ENCODE data around the gene CYB5RL.

CYB5RL gene

DNA sequence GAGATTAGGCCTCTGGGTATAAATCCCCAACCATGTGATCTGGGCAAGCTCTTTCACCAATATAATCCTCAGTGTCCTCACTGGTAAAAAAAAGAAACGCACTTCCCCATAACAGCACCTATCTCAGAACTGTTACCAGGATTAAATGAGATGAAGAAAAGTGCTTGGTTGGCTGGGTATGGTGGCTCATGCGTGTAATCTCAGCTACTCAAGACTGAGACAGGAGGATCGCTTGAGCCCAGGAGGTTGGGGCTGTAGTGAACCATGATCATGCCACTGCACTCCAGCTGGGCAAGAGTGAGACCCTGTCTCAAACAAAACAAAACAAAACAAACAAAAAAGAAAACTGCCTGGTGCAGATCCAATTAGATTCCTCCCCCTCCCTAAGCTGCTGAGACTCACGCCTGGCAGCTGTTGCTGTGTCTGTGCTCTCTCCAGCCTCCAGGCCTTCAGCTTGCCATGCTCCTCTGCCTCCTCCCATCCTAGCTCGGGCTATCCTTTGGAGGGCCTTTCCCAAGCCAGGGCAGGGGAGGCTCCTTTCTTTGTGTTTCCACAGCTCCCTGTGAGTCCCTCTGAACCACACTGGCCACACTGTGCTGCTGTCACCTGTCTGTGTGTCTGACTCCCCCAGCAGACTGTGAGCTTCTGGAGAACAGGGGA lies 19.0 kb downstream of the CYB5RL start:
- no peaks in the 10 kb centered on the region for H3K9me3 ChIP-seq (ENCODE audit: insufficient read depth, low read length)

DNA sequence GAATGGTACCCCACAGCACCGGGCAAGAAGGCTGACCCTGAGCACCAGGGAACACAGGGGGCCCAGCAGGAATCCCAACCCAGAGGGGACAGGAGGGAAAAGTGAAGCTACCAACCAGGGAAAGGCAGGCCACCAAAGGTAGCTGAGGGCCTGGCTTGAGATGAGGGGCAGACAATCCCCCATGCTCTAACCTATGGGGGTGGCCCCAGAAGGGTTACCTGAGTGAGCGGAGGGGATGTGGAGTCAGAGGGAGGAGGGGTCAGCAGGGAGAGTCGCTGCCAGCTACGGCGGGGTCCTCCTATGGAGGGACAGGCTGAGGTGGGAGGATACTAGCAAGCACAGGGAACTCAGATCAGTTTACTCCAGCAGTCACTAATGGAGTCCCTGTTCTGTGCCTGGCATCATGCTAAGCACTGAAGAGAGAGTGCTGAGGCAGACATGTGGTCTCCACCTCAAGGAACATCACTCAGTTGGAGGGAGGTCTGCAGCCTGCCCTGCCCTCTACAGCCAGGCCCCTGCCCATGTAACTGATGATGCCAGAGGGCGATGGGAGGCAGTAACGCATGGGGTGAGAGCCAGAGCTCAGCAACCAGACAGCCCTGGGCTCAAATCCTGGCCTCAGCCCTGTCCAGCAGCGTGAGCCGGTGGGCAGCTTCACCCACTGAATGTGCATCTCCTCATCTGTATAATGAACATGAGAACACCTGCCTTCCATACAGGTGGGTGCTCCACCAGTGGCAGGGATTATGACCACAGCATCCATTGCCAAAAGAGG lies 21.3 kb downstream of the CYB5RL start:
- peaks cover 39% of the 10 kb centered on the region for H3K36me3 ChIP-seq (ENCODE audit: insufficient read depth, insufficient read length, low read length)
- DNase-seq (ENCODE audit: low read depth, low spot score), result no peak
- H3K4me1 ChIP-seq (ENCODE audit: insufficient read depth, insufficient read length), result peaks cover 2% of the 10 kb centered on the region
- H3K9me3 ChIP-seq (ENCODE audit: insufficient read depth, low read length), result no peaks in the 10 kb centered on the region
- no peak overlapping the region for H3K9ac ChIP-seq (ENCODE audit: insufficient read length, low read depth)
- no peak for TF ChIP-seq ZNF274 (IDR thresholded peaks at IDR 0.05; ENCODE audit: low read depth, low read length)
- no peak for TF ChIP-seq YY1 (IDR thresholded peaks at IDR 0.05; ENCODE audit: insufficient read depth, insufficient read length)
- no peak for TF ChIP-seq SUZ12 (IDR thresholded peaks at IDR 0.05; ENCODE audit: extremely low read depth, insufficient read depth, insufficient read length)
- no peaks in the 10 kb centered on the region for H3K27me3 ChIP-seq (ENCODE audit: insufficient read depth, insufficient read length)
- no peak overlapping the region for H3K4me3 ChIP-seq (ENCODE audit: insufficient read length, low read depth)

More for the DNA sequence above, 19.0 kb downstream of the CYB5RL start:
- no peak overlapping the region for H3K4me3 ChIP-seq (ENCODE audit: insufficient read length, low read depth)
- H3K36me3 ChIP-seq (ENCODE audit: insufficient read depth, insufficient read length, low read length), result peaks cover 28% of the 10 kb centered on the region
- no peaks in the 10 kb centered on the region for H3K27me3 ChIP-seq (ENCODE audit: insufficient read depth, insufficient read length)
- H3K4me1 ChIP-seq (ENCODE audit: insufficient read depth, insufficient read length), result peaks cover 2% of the 10 kb centered on the region
- H3K9ac ChIP-seq (ENCODE audit: insufficient read length, low read depth), result no peak overlapping the region
- DNase-seq (ENCODE audit: low read depth, low spot score), result no peak
- TF ChIP-seq ZNF274 (IDR thresholded peaks at IDR 0.05; ENCODE audit: low read depth, low read length) (no peak), YY1 (IDR thresholded peaks at IDR 0.05; ENCODE audit: insufficient read depth, insufficient read length) (no peak), SUZ12 (IDR thresholded peaks at IDR 0.05; ENCODE audit: extremely low read depth, insufficient read depth, insufficient read length) (no peak)

DNA sequence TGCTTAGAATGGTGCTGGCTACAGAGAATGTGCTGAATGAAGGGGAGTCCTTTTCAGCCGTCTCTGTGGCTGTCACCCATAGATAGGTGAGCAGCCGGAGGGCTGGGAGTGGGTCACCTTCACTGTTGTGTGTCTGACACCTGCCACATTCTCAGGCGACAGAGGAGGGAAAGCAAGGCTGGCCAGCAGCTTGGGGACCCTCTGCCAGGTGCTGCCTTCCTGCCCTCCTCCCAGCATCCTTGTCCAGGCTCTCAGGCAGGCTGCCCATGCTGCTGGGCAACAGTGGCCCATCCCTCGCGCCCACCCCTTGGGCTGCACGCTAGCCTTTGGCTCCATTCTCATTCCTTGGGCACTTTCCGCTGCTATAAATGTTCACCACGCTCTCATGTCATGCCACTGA lies 22.1 kb downstream of the CYB5RL start:
- DNase-seq (ENCODE audit: low read depth, low spot score), result no peak
- no peaks in the 10 kb centered on the region for H3K27me3 ChIP-seq (ENCODE audit: insufficient read depth, insufficient read length)
- no peak overlapping the region for H3K9ac ChIP-seq (ENCODE audit: insufficient read length, low read depth)
- H3K4me3 ChIP-seq (ENCODE audit: insufficient read length, low read depth), result no peak overlapping the region
- TF ChIP-seq YY1 (IDR thresholded peaks at IDR 0.05; ENCODE audit: insufficient read depth, insufficient read length) (no peak), ZNF274 (IDR thresholded peaks at IDR 0.05; ENCODE audit: low read depth, low read length) (no peak), SUZ12 (IDR thresholded peaks at IDR 0.05; ENCODE audit: extremely low read depth, insufficient read depth, insufficient read length) (no peak)
- H3K4me1 ChIP-seq (ENCODE audit: insufficient read depth, insufficient read length), result peaks cover 2% of the 10 kb centered on the region
- peaks cover 39% of the 10 kb centered on the region for H3K36me3 ChIP-seq (ENCODE audit: insufficient read depth, insufficient read length, low read length)
- H3K9me3 ChIP-seq (ENCODE audit: insufficient read depth, low read length), result no peaks in the 10 kb centered on the region

DNA sequence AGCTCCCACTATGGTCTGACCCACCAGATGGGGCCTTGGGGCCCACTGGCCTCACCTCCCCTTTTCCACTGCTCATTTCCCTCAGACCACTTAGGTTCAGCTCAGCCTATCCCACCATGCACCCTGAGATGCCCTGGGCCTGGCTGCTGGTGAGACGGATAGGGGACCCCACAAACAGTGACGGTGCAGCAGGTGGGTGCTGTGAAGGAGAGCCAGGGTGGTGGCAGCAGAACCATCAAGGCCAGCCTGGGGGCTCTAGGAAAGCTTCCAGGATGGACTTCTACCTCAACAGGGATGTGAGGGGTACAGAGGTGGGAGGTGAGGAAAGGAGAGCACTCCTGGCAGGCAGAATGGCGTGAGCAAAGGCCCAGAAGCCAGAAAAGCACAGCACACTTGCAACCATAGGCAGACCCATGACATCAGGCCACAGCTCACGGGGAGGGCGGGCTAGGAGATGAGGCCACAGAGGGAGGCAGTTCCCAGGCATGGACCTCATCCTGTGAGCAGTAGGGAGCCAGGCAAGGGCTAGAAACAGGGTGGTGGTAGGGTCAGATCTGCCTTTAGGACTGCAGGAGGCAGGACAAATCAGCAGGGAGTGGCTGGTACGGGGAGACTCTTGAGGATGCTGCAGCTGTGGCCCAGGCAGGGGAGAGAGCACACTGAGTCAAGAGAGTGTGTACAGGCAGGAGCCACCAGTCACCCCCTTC lies 23.1 kb downstream of the CYB5RL start:
- no peak for TF ChIP-seq ZNF274 (IDR thresholded peaks at IDR 0.05; ENCODE audit: low read depth, low read length)
- no peak for TF ChIP-seq YY1 (IDR thresholded peaks at IDR 0.05; ENCODE audit: insufficient read depth, insufficient read length)
- TF ChIP-seq SUZ12 (IDR thresholded peaks at IDR 0.05; ENCODE audit: extremely low read depth, insufficient read depth, insufficient read length), result no peak
- Histone ChIP-seq H3K36me3 (ENCODE audit: insufficient read depth, insufficient read length, low read length) (peaks cover 39% of the 10 kb centered on the region), H3K4me3 (ENCODE audit: insufficient read length, low read depth) (no peak overlapping the region), H3K27me3 (ENCODE audit: insufficient read depth, insufficient read length) (no peaks in the 10 kb centered on the region), H3K9me3 (ENCODE audit: insufficient read depth, low read length) (no peaks in the 10 kb centered on the region), H3K9ac (ENCODE audit: insufficient read length, low read depth) (no peak overlapping the region), H3K4me1 (ENCODE audit: insufficient read depth, insufficient read length) (peaks cover under 1% of the 10 kb centered on the region)
- DNase-seq (ENCODE audit: low read depth, low spot score), result no peak

DNA sequence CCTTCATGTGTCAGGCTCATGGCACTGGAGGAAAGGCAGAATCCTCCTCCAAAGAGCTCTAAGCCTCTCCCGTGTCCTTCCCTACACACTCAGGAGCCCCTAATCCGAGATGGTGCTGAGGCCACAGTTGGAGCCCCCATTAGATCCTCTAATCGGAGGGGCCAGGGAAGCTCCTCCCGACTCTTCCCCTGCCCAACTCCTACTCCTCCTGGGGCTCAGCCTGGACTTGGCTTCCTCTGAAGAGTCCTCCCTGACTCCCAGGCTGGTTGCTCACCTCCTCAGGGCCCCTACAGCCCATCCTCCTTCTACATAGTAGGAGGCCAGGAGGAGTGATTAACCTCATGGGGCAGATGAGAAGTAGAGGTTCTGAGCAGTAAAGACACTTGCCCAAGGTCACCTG lies 25.7 kb downstream of the CYB5RL start:
- Histone ChIP-seq H3K4me3 (ENCODE audit: insufficient read length, low read depth) (no peak overlapping the region), H3K9ac (ENCODE audit: insufficient read length, low read depth) (no peak overlapping the region), H3K9me3 (ENCODE audit: insufficient read depth, low read length) (no peaks in the 10 kb centered on the region), H3K27me3 (ENCODE audit: insufficient read depth, insufficient read length) (no peaks in the 10 kb centered on the region), H3K4me1 (ENCODE audit: insufficient read depth, insufficient read length) (peaks cover 7% of the 10 kb centered on the region), H3K36me3 (ENCODE audit: insufficient read depth, insufficient read length, low read length) (peaks cover 30% of the 10 kb centered on the region)
- TF ChIP-seq ZNF274 (IDR thresholded peaks at IDR 0.05; ENCODE audit: low read depth, low read length) (no peak), YY1 (IDR thresholded peaks at IDR 0.05; ENCODE audit: insufficient read depth, insufficient read length) (no peak), SUZ12 (IDR thresholded peaks at IDR 0.05; ENCODE audit: extremely low read depth, insufficient read depth, insufficient read length) (no peak)
- DNase-seq (ENCODE audit: low read depth, low spot score), result no peak

DNA sequence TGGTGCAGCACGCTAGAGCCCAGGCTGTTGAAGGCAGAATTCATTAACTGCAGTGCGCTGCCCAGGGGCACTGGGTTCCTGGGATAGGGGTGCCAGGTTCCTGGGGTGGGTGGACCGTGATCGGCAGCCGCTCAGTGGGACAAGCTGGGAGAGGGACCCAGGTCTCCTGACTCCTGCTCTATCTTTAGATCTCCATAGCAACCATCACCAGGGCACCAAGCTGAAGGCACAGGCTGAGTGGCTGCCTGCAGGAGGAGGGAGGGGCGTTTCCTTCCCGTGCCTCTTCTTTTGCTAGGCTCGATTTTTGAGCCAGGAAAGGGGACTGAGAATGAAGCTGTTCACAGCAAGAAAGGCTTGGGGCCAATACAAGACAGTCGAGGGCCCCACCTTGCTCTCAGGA lies 26.1 kb downstream of the CYB5RL start:
- Histone ChIP-seq H3K36me3 (ENCODE audit: insufficient read depth, insufficient read length, low read length) (peaks cover 26% of the 10 kb centered on the region), H3K4me1 (ENCODE audit: insufficient read depth, insufficient read length) (peaks cover 7% of the 10 kb centered on the region), H3K4me3 (ENCODE audit: insufficient read length, low read depth) (no peak overlapping the region), H3K27me3 (ENCODE audit: insufficient read depth, insufficient read length) (no peaks in the 10 kb centered on the region), H3K9me3 (ENCODE audit: insufficient read depth, low read length) (no peaks in the 10 kb centered on the region), H3K9ac (ENCODE audit: insufficient read length, low read depth) (no peak overlapping the region)
- TF ChIP-seq ZNF274 (IDR thresholded peaks at IDR 0.05; ENCODE audit: low read depth, low read length), result no peak
- no peak for TF ChIP-seq SUZ12 (IDR thresholded peaks at IDR 0.05; ENCODE audit: extremely low read depth, insufficient read depth, insufficient read length)
- TF ChIP-seq YY1 (IDR thresholded peaks at IDR 0.05; ENCODE audit: insufficient read depth, insufficient read length), result no peak
- no peak for DNase-seq (ENCODE audit: low read depth, low spot score)

Data from NT2/D1 (cell line).